ENCODE data around the gene PERM1. TPM values are rescaled to one million over a fixed set of nuclear protein-coding genes. Genes with fewer than 3 reads are reported as not detected.

PERM1 gene
- total RNA-seq, 1 donor from 2014 or later = not detected

Other genes with a start within 250 kb of the PERM1 start
- not detected in 2 replicates for gene SAMD11, start 58.2 kb downstream of the PERM1 start, total RNA-seq
- 87.0 and 90.7 TPM in 2 replicates for gene NOC2L, start 22.8 kb downstream of the PERM1 start, total RNA-seq
- 23.8 and 26.3 TPM in 2 replicates for gene KLHL17, start 21.5 kb downstream of the PERM1 start, total RNA-seq
- 1.6 and 2.2 TPM in 2 replicates for gene PLEKHN1, start 15.6 kb downstream of the PERM1 start, total RNA-seq
- 0.18 TPM in 1 of 2 replicates, not detected in the other for gene HES4, start 18.0 kb upstream of the PERM1 start, total RNA-seq
- gene ISG15, start 31.4 kb upstream of the PERM1 start, total RNA-seq = 101 and 102 TPM in 2 replicates
- gene AGRN, start 38.0 kb upstream of the PERM1 start, total RNA-seq = 3.7 and 4.2 TPM in 2 replicates
- gene RNF223, start 92.2 kb upstream of the PERM1 start, total RNA-seq = not detected in 2 replicates
- 16.3 and 16.8 TPM in 2 replicates for gene C1orf159, start 134.0 kb upstream of the PERM1 start, total RNA-seq
- gene TTLL10, start 191.8 kb upstream of the PERM1 start, total RNA-seq = 0.30 and 0.89 TPM in 2 replicates
- 26.8 and 29.8 TPM in 2 replicates for gene TNFRSF18, start 224.5 kb upstream of the PERM1 start, total RNA-seq
- 46.0 and 47.8 TPM in 2 replicates for gene TNFRSF4, start 232.1 kb upstream of the PERM1 start, total RNA-seq
- 111 and 112 TPM in 2 replicates for gene SDF4, start 249.9 kb upstream of the PERM1 start, total RNA-seq